Measurements from ENCODE around the gene MAGEF1. TPM values are rescaled to one million over a fixed set of nuclear protein-coding genes. Genes with fewer than 3 reads are reported as not detected.
A peak's percentile ranks its signal among the peaks of the same experiment; 100 is the strongest.

MAGEF1 gene
- total RNA-seq, 2 donors from 2014 or later: 61.3 to 86.5 TPM

GRCh38 chr3:184752361-184752760 is 40.5 kb upstream of the MAGEF1 start:
- no peak overlapping the region for H3K27ac ChIP-seq (ENCODE audit: low read depth, low read length)
- Mint-ChIP-seq H3K4me3 (peak overlapping the region; percentile 35), H3K27ac (peak overlapping the region; percentile 90), H3K4me1 (peaks cover 43% of the 10 kb centered on the region), H3K27me3 (ENCODE audit: insufficient read depth) (peaks cover 11% of the 10 kb centered on the region), H3K9me3 (peaks cover 19% of the 10 kb centered on the region), H3K36me3 (ENCODE audit: low read depth) (peaks cover 7% of the 10 kb centered on the region)
- no peaks in the 10 kb centered on the region for H3K27me3 ChIP-seq (ENCODE audit: control insufficient read depth, insufficient read depth, low read length, poor library complexity, severe bottlenecking)
- H3K4me3 ChIP-seq (ENCODE audit: low read length): peak overlapping the region; percentile 59
- H3K9ac ChIP-seq (ENCODE audit: extremely low read depth, low read length, poor library complexity, severe bottlenecking): no peak overlapping the region
- TF ChIP-seq CTCF (conservative IDR thresholded peaks at IDR 0.05): no peak
- no peaks in the 10 kb centered on the region for H3K36me3 ChIP-seq (ENCODE audit: control insufficient read depth, insufficient read depth, low read length)
- DNase-seq: peak; percentile 82
- H3K4me1 ChIP-seq (ENCODE audit: control insufficient read depth, insufficient read depth, low read length): peaks cover 20% of the 10 kb centered on the region
- no peaks in the 10 kb centered on the region for H3K9me3 ChIP-seq (ENCODE audit: control insufficient read depth, low read length)
- 26 to 40% methylated on average over 3 to 5 of the region's 5 CpGs for WGBS, 2 experiments (ENCODE audit: insufficient coverage in 1 of 2, insufficient read length in 1 of 2)

- Mint-ChIP-seq H3K27ac (peak overlapping the region; percentile 64), H3K36me3 (ENCODE audit: low read depth) (peaks cover 7% of the 10 kb centered on the region), H3K27me3 (ENCODE audit: insufficient read depth) (peaks cover 9% of the 10 kb centered on the region), H3K4me3 (peak overlapping the region; percentile 35), H3K9me3 (peaks cover 19% of the 10 kb centered on the region), H3K4me1 (peaks cover 38% of the 10 kb centered on the region)
- no peak for DNase-seq
- no peak for TF ChIP-seq CTCF (conservative IDR thresholded peaks at IDR 0.05)
- Histone ChIP-seq H3K9ac (ENCODE audit: extremely low read depth, low read length, poor library complexity, severe bottlenecking) (no peak overlapping the region), H3K4me3 (ENCODE audit: low read length) (no peak overlapping the region), H3K27me3 (ENCODE audit: control insufficient read depth, insufficient read depth, low read length, poor library complexity, severe bottlenecking) (no peaks in the 10 kb centered on the region), H3K4me1 (ENCODE audit: control insufficient read depth, insufficient read depth, low read length) (peaks cover 16% of the 10 kb centered on the region), H3K9me3 (ENCODE audit: control insufficient read depth, low read length) (no peaks in the 10 kb centered on the region), H3K27ac (ENCODE audit: low read depth, low read length) (no peak overlapping the region), H3K36me3 (ENCODE audit: control insufficient read depth, insufficient read depth, low read length) (no peaks in the 10 kb centered on the region)
- WGBS, 2 experiments (ENCODE audit: insufficient coverage in 1 of 2, insufficient read length in 1 of 2): 50 to 85% methylated on average over 8 to 10 of the region's 10 CpGs
These were observed 39.6 kb upstream of the MAGEF1 start for GRCh38 chr3:184751204-184752040.

GRCh38 chr3:184750349-184751083 is 38.7 kb upstream of the MAGEF1 start:
- no peaks in the 10 kb centered on the region for H3K36me3 ChIP-seq (ENCODE audit: control insufficient read depth, insufficient read depth, low read length)
- H3K4me3 ChIP-seq (ENCODE audit: low read length): no peak overlapping the region
- no peak for TF ChIP-seq CTCF (conservative IDR thresholded peaks at IDR 0.05)
- H3K9me3 Mint-ChIP-seq: peaks cover 19% of the 10 kb centered on the region
- no peak overlapping the region for H3K27ac ChIP-seq (ENCODE audit: low read depth, low read length)
- H3K4me1 Mint-ChIP-seq: peaks cover 37% of the 10 kb centered on the region
- no peak overlapping the region for H3K4me3 Mint-ChIP-seq
- H3K36me3 Mint-ChIP-seq (ENCODE audit: low read depth): peaks cover 7% of the 10 kb centered on the region
- peaks cover 19% of the 10 kb centered on the region for H3K4me1 ChIP-seq (ENCODE audit: control insufficient read depth, insufficient read depth, low read length)
- H3K27ac Mint-ChIP-seq: peak overlapping the region; percentile 37
- no peaks in the 10 kb centered on the region for H3K27me3 ChIP-seq (ENCODE audit: control insufficient read depth, insufficient read depth, low read length, poor library complexity, severe bottlenecking)
- DNase-seq: no peak
- peaks cover 9% of the 10 kb centered on the region for H3K27me3 Mint-ChIP-seq (ENCODE audit: insufficient read depth)
- H3K9ac ChIP-seq (ENCODE audit: extremely low read depth, low read length, poor library complexity, severe bottlenecking): no peak overlapping the region
- 72 to 75% methylated on average over 16 to 18 of the region's 18 CpGs for WGBS, 2 experiments (ENCODE audit: insufficient coverage in 1 of 2, insufficient read length in 1 of 2)
- no peaks in the 10 kb centered on the region for H3K9me3 ChIP-seq (ENCODE audit: control insufficient read depth, low read length)
